Mesodermal cell (in vitro differentiated cells): Measurements from ENCODE around the gene GTPBP1.

ENCODE experiments used
- H3K27ac ChIP-seq: 2 replicates; pipeline ENCODE4 v1.7.0; 2013; ENCODE audit warnings: mild to moderate bottlenecking, low read depth, low read length, moderate library complexity; ENCODE audit not compliant: severe bottlenecking
- H3K36me3 ChIP-seq: 2 replicates; pipeline ENCODE4 v1.7.1; 2013; ENCODE audit warnings: mild to moderate bottlenecking, low read length, moderate library complexity; ENCODE audit not compliant: control insufficient read depth, insufficient read depth
- H3K4me1 ChIP-seq: one replicate; pipeline ENCODE4 v1.7.1; 2013; ENCODE audit warnings: mild to moderate bottlenecking, low read length; ENCODE audit not compliant: insufficient read depth, control insufficient read depth, poor library complexity, severe bottlenecking
- H3K4me3 ChIP-seq: 2 replicates; pipeline ENCODE4 v1.7.0; 2013; ENCODE audit warnings: low read length, control low read depth, mild to moderate bottlenecking; ENCODE audit not compliant: insufficient read depth, poor library complexity, severe bottlenecking; ENCODE audit errors: extremely low read depth
- H3K9me3 ChIP-seq: 2 replicates; pipeline ENCODE4 v1.7.1; 2013; ENCODE audit warnings: mild to moderate bottlenecking, low read length, moderate library complexity; ENCODE audit not compliant: control insufficient read depth
- WGBS, 2 experiments: methylation state at CpG; one replicate each; pipeline ENCODE4 v1.1.5; 2013; ENCODE audit warnings: missing lambda C conversion rate in 2 of 2; ENCODE audit not compliant: insufficient coverage in 2 of 2; 5-methylcytosine and 5-hydroxymethylcytosine counted together

The GTPBP1 gene

GRCh38 chr22:38725900-38726655, 20.3 kb downstream of the GTPBP1 start:
- Histone ChIP-seq H3K36me3 (peaks cover 93% of the 10 kb centered on the region), H3K4me1 (no peaks in the 10 kb centered on the region), H3K27ac (no peak overlapping the region), H3K4me3 (no peak overlapping the region), H3K9me3 (no peaks in the 10 kb centered on the region)
- 96 to 97% methylated on average over 14 to 16 of the region's 18 CpGs for WGBS, 2 experiments

GRCh38 chr22:38727123-38727522, 21.4 kb downstream of the GTPBP1 start:
- WGBS, 2 experiments, result 89 to 92% methylated on average over 10 to 12 of the region's 12 CpGs
- H3K36me3 ChIP-seq, result peaks cover 95% of the 10 kb centered on the region
- no peaks in the 10 kb centered on the region for H3K4me1 ChIP-seq

GRCh38 chr22:38727530-38728451, 22.0 kb downstream of the GTPBP1 start:
- H3K27ac ChIP-seq, result no peak overlapping the region
- no peak overlapping the region for H3K4me3 ChIP-seq
- no peaks in the 10 kb centered on the region for H3K9me3 ChIP-seq
- WGBS, 2 experiments, result 97 to 99% methylated on average over 12 to 13 of the region's 15 CpGs
- peaks cover 88% of the 10 kb centered on the region for H3K36me3 ChIP-seq
- no peaks in the 10 kb centered on the region for H3K4me1 ChIP-seq

More at GRCh38 chr22:38727123-38727522, 21.4 kb downstream of the GTPBP1 start:
- no peak overlapping the region for H3K27ac ChIP-seq
- H3K9me3 ChIP-seq, result no peaks in the 10 kb centered on the region
- H3K4me3 ChIP-seq, result no peak overlapping the region

- WGBS, 2 experiments, result 97% methylated on average over 10 to 16 of the region's 18 CpGs
- H3K27ac ChIP-seq, result no peak overlapping the region
- H3K9me3 ChIP-seq, result no peaks in the 10 kb centered on the region
- H3K4me3 ChIP-seq, result no peak overlapping the region
- H3K4me1 ChIP-seq, result no peaks in the 10 kb centered on the region
- H3K36me3 ChIP-seq, result peaks cover 89% of the 10 kb centered on the region
Measured at GRCh38 chr22:38728871-38729796, 23.4 kb downstream of the GTPBP1 start.

GRCh38 chr22:38729946-38730345, 24.2 kb downstream of the GTPBP1 start:
- no peak overlapping the region for H3K4me3 ChIP-seq
- WGBS, 2 experiments, result 85 to 96% methylated on average over 5 of the region's 6 CpGs
- H3K9me3 ChIP-seq, result no peaks in the 10 kb centered on the region
- H3K4me1 ChIP-seq, result peaks cover 3% of the 10 kb centered on the region
- peaks cover 89% of the 10 kb centered on the region for H3K36me3 ChIP-seq
- no peak overlapping the region for H3K27ac ChIP-seq

- Histone ChIP-seq H3K4me1 (peaks cover 3% of the 10 kb centered on the region), H3K4me3 (no peak overlapping the region), H3K36me3 (peaks cover 88% of the 10 kb centered on the region), H3K27ac (no peak overlapping the region), H3K9me3 (no peaks in the 10 kb centered on the region)
- WGBS, 2 experiments, result 92 to 96% methylated on average over 7 to 8 of the region's 13 CpGs
Measured at GRCh38 chr22:38730411-38730871, 24.7 kb downstream of the GTPBP1 start.

- 92 to 98% methylated on average over 2 to 5 of the region's 6 CpGs for WGBS, 2 experiments
- H3K27ac ChIP-seq, result no peak overlapping the region
- H3K4me3 ChIP-seq, result no peak overlapping the region
- H3K9me3 ChIP-seq, result no peaks in the 10 kb centered on the region
- H3K4me1 ChIP-seq, result peaks cover 3% of the 10 kb centered on the region
- H3K36me3 ChIP-seq, result peaks cover 88% of the 10 kb centered on the region
Measured at GRCh38 chr22:38731703-38732161, 26.0 kb downstream of the GTPBP1 start.

- H3K27ac ChIP-seq, result no peak overlapping the region
- H3K36me3 ChIP-seq, result peaks cover 88% of the 10 kb centered on the region
- WGBS, 2 experiments, result 91 to 99% methylated on average over 10 to 12 of the region's 13 CpGs
Measured at GRCh38 chr22:38732251-38732815, 26.6 kb downstream of the GTPBP1 start.

GRCh38 chr22:38733329-38733723, 27.6 kb downstream of the GTPBP1 start:
- peaks cover 88% of the 10 kb centered on the region for H3K36me3 ChIP-seq
- no peak overlapping the region for H3K27ac ChIP-seq
- H3K9me3 ChIP-seq, result no peaks in the 10 kb centered on the region
- H3K4me1 ChIP-seq, result peaks cover 6% of the 10 kb centered on the region
- no peak overlapping the region for H3K4me3 ChIP-seq
- 69 to 90% methylated on average over 1 to 4 of the region's 4 CpGs for WGBS, 2 experiments

More at GRCh38 chr22:38732251-38732815, 26.6 kb downstream of the GTPBP1 start:
- Histone ChIP-seq H3K4me1 (peaks cover 4% of the 10 kb centered on the region), H3K9me3 (no peaks in the 10 kb centered on the region), H3K4me3 (no peak overlapping the region)
